GM21423 (cell line): ENCODE results near the gene ZNF805.
"Not testable (repeated sequence)": the region's sequence is repeated elsewhere in the genome, so short reads cannot be mapped to it uniquely, and the experiment has no call there.

Source experiments
- ATAC-seq: cut with Tn5 transposase; IDR thresholded peaks from one replicate; pipeline ENCODE4 v1.9.1; 2021; ENCODE audit warnings: mild to moderate bottlenecking, moderate library complexity; ENCODE audit not compliant: unreplicated experiment

ZNF805 gene

GRCh38 chr19:57267291-57267690 lies 26.9 kb downstream of the ZNF805 start:
- no peak for ATAC-seq

DNA sequence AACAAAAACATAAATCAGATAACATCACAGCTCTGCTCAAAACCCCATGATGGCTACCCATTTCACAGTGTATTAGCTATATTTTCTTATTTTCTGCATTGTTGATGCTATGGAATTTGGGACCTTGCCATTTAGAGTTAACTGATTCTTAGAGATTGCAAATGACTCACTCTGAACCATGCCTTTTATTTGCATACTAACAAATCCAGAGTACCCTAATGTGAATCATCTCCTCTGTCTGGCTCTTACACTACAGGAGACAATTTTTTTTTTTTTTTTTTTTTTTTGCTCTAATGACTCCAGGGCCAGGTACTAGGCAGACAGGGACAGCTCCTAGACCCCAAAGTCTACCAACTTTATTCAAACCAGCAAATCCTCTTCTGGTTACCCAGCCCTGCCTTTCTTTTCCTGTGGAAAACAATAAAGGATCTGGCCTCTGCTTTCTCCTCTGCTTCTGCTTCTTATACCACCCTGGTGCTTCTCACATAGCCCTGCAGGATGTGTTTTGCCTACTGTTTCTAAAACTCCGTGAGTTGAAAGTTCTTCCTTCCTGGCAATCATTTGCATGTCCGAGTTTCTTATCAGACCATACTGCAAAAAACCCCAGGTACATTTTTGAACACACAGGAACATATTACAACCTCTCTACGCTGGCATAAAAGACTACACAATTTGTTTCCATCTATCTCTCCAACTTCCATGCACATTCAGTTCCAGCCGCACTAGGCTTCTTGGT lies 29.3 kb downstream of the ZNF805 start:
- ATAC-seq: no peak

DNA sequence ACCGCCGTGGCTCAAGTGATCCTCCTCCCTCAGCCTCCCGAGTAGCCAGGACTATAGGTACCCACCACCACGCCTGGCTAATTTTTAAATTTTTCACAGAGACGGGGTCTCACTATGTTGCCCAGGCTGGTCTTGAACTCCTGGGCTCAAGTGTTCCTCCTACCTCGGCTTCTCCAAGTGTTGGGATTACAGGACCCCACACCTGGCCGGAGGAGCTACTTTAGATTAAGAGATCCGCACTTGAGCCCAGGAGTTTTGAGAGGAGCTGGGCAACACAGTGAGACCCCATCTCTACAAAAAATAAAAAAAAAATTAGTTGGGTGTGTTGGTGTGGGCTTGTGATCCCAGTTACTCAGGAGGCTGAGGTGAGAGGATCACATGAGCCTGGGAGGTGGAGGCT lies 30.8 kb downstream of the ZNF805 start:
- ATAC-seq: no peak

- no peak for ATAC-seq
Measured at GRCh38 chr19:57273014-57273413, 32.6 kb downstream of the ZNF805 start.

DNA sequence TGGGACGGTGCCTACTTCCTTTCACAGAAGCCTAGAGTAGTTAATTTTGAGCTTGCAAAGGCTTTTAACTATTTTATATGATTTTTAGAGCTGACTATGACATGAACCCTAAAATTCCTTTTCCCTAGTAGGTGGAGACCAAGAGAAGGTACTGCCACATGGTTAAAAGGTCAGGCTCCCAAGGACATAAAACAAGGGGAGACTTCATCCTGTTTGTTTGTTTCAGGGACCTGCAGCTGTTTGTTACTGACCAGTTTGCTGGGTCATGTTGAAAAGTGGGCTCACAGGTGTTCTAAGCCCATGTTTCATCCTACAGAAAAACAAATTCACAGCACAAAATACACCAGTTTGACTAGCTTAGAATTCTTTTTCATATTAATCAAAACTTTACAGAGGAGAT lies 36.0 kb downstream of the ZNF805 start:
- no peak for ATAC-seq

- not testable (repeated sequence) for ATAC-seq
Measured at GRCh38 chr19:57278481-57278880, 38.0 kb downstream of the ZNF805 start.

GRCh38 chr19:57279418-57280164 lies 39.2 kb downstream of the ZNF805 start:
- peak; percentile 64 for ATAC-seq

GRCh38 chr19:57280165-57280961 lies 39.9 kb downstream of the ZNF805 start, which contains the start of gene ZNF460:
TSS of gene ZNF460 (plus strand) at chr19:57280485. CDS start at chr19:57280807, 322 bp downstream.
- peak; percentile 75 for ATAC-seq

- no peak for ATAC-seq
Measured at GRCh38 chr19:57280962-57281400, 40.5 kb downstream of the ZNF805 start.

DNA sequence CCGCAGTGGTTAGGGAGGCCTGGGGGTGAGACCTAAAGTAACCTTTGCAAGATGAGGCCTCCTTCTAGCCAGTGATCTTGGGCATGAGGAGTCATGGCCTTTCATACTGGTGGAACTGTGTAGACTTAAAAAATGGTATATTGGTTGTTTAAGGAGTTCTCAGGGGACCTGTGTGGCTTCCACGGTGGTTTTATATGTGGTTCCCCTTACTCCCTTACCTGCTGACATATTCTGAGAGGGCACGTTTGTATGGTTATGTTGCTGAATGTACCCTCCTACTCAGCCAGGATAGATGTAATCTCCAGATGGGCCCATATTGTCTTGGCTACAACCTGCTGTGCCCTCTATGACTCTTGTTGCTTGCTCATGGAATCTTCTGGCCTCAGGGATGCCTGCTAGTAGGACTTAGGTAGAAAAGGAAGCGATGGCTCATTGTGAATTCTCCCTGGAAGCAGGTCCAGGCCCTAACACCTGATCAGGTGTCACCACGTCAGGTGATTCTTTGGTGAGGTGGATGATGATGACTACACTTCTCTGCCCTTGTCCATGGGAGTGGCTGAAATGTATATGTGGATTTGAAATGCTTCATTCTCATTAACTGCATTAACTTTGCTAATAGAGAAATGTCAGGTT lies 41.7 kb downstream of the ZNF805 start:
- no peak for ATAC-seq

DNA sequence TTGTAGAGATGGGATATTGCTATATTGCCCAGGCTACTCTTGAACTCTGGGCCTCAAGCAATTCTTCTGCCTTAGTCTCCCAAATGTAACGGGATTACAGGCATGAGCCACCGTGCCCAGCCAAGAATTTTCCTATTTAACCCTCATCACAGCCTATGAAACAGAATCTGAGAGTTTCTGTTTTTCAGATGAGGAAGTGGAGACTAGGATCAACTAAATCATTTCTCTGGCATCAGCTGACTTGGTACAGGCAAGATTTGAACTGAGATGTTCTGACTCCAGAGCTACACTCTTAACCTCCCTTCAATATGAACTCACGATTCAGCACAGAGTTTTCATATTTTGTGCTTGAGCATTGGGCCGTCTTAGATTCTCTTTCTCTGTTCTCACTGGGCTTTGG lies 47.9 kb downstream of the ZNF805 start:
- ATAC-seq: no peak

- no peak for ATAC-seq
Measured at GRCh38 chr19:57290970-57291369, 50.5 kb downstream of the ZNF805 start.

DNA sequence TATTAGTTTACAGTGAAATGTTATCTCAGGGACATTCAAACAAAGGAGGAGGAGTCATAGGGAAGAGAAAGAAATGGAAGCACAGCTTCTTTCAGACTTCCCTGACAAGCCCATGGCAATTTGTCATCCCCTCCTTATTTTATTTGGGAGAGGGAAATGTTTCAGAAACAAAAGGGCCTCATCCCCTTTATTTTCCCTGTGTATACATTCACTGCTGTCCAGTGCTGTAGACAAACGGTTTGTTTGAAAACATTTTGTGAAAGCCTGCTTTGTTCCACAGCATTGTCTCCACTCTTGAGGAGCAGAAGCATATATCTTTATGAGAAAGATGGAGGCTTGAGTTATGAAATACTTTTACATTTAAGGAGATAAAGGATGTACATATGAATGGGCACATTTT lies 52.1 kb downstream of the ZNF805 start:
- no peak for ATAC-seq

DNA sequence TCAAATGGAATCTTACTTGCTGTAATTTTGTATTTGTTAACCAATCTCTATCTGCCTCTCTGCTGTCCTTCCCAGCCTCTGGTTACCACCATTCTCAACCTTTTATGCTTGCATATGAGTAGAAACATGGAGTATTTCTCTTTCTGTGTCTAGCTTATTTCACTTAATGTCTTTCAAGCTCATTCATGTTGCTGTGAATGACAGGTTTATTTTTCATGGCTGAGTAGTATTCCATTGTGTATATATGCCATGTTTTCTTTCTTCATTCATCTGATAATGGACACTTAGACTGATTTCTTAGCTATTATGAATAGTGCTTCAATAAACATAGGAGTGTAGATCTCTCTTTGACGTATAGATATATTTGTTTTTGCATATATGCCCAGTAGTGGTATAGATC lies 53.3 kb downstream of the ZNF805 start:
- no peak for ATAC-seq

DNA sequence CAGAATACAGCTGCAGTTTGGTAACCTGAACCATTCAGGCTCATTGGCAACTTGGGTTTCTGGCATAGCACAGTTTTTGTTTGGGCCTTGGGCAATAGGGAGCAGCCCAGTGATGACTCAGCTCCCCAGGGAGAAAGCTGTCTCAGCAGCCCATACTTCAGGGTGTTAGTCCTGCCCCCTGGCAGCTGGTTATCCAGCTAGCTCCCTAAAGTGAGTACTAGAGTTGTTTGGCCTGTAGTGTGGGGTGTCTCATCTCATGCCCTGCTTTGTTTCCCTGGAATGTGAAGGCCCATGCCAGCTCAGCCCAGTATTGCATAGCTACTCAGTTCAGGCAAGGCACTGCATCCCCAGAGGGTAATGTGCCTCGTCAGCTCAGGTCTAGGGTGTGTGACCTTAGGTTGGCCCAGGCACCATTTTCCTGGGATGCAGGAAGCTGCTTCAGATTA lies 61.6 kb downstream of the ZNF805 start:
- no peak for ATAC-seq

GRCh38 chr19:57302727-57303401 lies 62.4 kb downstream of the ZNF805 start:
- ATAC-seq: no peak
